ENCODE measurements around the gene YIF1A. TPM values are rescaled to one million over a fixed set of nuclear protein-coding genes. Genes with fewer than 3 reads are reported as not detected.

The YIF1A gene
- total RNA-seq, 4 donors from 2014 or later: 39.4 to 79.3 (median 64.5) TPM

DNA sequence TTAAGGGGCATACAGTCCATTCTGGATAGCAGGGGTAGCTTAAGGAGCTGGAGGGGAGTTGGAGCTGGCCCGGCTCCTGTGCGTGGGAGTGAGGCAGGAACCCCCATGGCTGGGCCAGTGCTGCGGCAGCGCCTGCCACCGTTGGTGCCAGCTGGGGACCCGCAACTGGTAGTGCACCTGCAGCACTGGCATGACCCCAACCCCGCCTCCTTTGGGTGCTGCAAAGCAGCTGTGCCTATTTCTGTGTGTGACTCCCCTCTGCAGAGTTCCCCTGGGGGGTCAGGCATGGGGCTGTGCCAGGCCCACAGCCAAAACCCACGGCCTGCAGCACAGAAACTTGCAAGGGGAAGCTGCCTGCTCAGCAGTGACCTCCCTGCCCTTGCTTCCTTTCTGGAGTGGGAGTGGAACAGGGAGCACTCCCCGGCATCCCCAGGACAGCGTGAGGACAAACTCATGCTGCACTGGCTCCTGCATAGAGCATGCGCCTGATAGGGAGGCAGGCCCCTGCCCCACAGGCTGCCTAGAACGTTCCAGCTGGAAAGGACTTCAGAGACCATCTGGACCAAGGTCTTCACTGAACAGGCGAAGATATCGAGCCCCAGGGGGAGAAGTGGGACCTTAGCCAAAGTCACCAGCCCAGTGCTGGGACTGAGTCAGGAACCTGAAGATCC lies 46.7 kb downstream of the YIF1A start:
- no peak overlapping the region for H3K4me3 ChIP-seq
- WGBS, 2 donors (ENCODE audit: low coverage in 1 of 2): no CpG with 5 or more reads among the region's 14 CpGs
- no peaks in the 10 kb centered on the region for H3K27me3 ChIP-seq
- no peak for ATAC-seq
- peaks cover 0 to 89% of the 10 kb centered on the region in 2 donors for H3K36me3 ChIP-seq
- no peaks in the 10 kb centered on the region for H3K9me3 ChIP-seq
- no peak overlapping the region for H3K27ac ChIP-seq
- no peak for TF ChIP-seq EP300 (IDR thresholded peaks at IDR 0.05)
- no peak for TF ChIP-seq CTCF (IDR thresholded peaks at IDR 0.05)
- no peak for TF ChIP-seq POLR2AphosphoS5 (IDR thresholded peaks at IDR 0.05)
- TF ChIP-seq POLR2A (IDR thresholded peaks at IDR 0.05): no peak
- no peaks in the 10 kb centered on the region for H3K4me1 ChIP-seq

DNA sequence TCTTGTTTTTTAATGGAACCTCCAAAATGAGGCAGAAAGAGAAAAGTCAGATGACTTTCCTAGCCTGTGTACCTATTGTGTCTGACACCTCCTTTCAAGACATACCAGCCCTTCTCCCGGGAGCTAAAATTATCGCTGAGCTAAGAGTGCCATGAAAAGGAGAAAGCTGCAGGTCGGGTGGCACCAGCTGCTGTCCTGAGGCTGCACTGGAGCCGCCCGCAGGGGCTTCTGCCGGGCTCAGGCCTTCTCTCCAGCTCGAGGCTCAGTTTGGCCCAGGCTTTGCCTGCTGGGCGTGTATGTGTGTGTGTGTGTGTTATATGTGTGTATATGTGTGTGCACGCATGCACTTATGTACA lies 48.2 kb downstream of the YIF1A start:
- Histone ChIP-seq H3K9me3 (no peaks in the 10 kb centered on the region), H3K4me3 (no peak overlapping the region), H3K4me1 (no peaks in the 10 kb centered on the region), H3K27ac (no peak overlapping the region), H3K27me3 (no peaks in the 10 kb centered on the region), H3K36me3 (peaks cover 0 to 97% of the 10 kb centered on the region in 2 donors)
- no peak for ATAC-seq
- 71 to 86% methylated on average over 1 to 8 of the region's 9 CpGs for WGBS, 2 donors (ENCODE audit: low coverage in 1 of 2)
- TF ChIP-seq EP300 (IDR thresholded peaks at IDR 0.05): no peak

DNA sequence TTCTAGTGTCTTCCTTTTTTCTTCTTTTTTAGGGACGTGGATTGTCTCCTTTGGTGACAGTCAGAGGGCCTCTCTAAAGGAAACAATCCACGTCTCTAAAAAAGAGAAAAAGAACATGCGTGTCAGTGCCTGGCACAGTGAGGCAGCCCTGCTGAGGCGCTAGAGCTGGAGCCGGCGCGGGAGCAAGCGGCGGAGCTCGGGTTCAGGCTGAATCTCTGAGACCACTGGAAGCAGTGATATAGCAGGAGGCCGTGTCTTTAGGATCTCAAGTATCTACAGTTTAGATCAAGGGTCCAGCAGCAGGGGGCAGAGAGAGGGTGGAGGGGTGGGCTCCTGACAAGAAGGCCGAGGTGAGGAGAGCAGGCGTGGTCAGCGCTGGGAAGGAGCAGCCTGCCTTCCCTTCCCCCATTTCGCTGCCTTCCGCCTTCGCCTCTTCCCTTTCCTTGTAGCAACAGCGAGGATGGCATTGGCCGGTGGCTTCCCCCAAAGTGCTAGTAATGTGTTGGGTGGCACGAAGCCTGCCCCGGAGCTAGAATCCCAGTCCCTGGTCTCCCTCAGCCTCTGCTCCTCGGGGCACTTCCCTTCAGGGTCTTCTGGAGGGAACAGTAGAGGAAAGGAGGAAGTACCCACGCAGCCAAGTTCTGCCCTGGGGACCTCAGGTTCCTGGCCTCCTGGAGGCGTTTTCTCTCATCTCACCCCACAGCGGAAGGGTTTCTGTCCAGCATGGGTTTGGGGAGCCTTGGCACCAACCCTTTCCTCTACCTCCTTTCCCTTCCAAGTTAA lies 48.8 kb downstream of the YIF1A start:
- Histone ChIP-seq H3K9me3 (no peaks in the 10 kb centered on the region), H3K4me3 (no peak overlapping the region), H3K27me3 (no peaks in the 10 kb centered on the region), H3K36me3 (peaks cover 0 to 100% of the 10 kb centered on the region in 2 donors), H3K27ac (no peak overlapping the region), H3K4me1 (no peaks in the 10 kb centered on the region)
- WGBS, 2 donors (ENCODE audit: low coverage in 1 of 2): 60 to 89% methylated on average over 6 to 17 of the region's 25 CpGs
- peak; percentile 15 for ATAC-seq
- TF ChIP-seq POLR2A (IDR thresholded peaks at IDR 0.05) (no peak), EP300 (IDR thresholded peaks at IDR 0.05) (no peak), CTCF (IDR thresholded peaks at IDR 0.05) (no peak), POLR2AphosphoS5 (IDR thresholded peaks at IDR 0.05) (no peak)

DNA sequence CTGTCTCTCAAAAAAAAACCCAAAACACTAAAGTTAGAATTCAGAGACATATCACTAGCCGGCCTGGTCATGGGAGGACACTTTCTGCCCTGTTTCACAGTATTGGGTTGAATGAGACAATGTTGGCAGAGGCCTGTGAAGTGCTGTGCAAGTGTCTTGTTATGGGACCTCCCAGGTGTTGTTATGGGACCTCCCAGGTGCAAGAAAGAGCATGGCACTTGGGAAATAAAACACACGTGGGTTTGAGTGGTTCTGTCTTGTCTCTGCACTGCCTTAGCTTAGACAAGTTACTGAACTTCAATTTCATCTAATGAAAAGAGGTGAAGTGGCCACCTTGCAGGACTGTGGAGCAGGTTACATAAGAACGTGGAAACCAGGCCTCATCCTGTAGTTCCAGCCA lies 49.4 kb downstream of the YIF1A start:
- Histone ChIP-seq H3K9me3 (no peaks in the 10 kb centered on the region), H3K4me3 (no peak overlapping the region), H3K4me1 (no peaks in the 10 kb centered on the region), H3K36me3 (peaks cover 0 to 100% of the 10 kb centered on the region in 2 donors), H3K27me3 (no peaks in the 10 kb centered on the region), H3K27ac (no peak overlapping the region)
- ATAC-seq: no peak
- WGBS, 2 donors (ENCODE audit: low coverage in 1 of 2): 92% methylated on average over 2 of the region's 3 CpGs; no CpG with 5 or more reads in 1 of the 2 donors
- TF ChIP-seq CTCF (IDR thresholded peaks at IDR 0.05) (no peak), EP300 (IDR thresholded peaks at IDR 0.05) (no peak), POLR2AphosphoS5 (IDR thresholded peaks at IDR 0.05) (no peak), POLR2A (IDR thresholded peaks at IDR 0.05) (no peak)

GRCh38 chr11:66238786-66239413 lies 50.0 kb downstream of the YIF1A start:
- peaks cover 0 to 100% of the 10 kb centered on the region in 2 donors for H3K36me3 ChIP-seq
- no peaks in the 10 kb centered on the region for H3K9me3 ChIP-seq
- no peaks in the 10 kb centered on the region for H3K27me3 ChIP-seq
- H3K4me3 ChIP-seq: no peak overlapping the region
- no peak for ATAC-seq
- H3K27ac ChIP-seq: no peak overlapping the region
- no peak for TF ChIP-seq POLR2A (IDR thresholded peaks at IDR 0.05)
- no peak for TF ChIP-seq EP300 (IDR thresholded peaks at IDR 0.05)
- TF ChIP-seq CTCF (IDR thresholded peaks at IDR 0.05): no peak
- TF ChIP-seq POLR2AphosphoS5 (IDR thresholded peaks at IDR 0.05): no peak
- H3K4me1 ChIP-seq: no peaks in the 10 kb centered on the region
- 60% methylated on average over 1 of the region's 17 CpGs; no CpG with 5 or more reads in 1 of the 2 donors for WGBS, 2 donors (ENCODE audit: low coverage in 1 of 2)
